Endothelial cell of umbilical vein (primary cell): Measurements from ENCODE around the gene ELF3. TPM values are rescaled to one million over a fixed set of nuclear protein-coding genes. Genes with fewer than 3 reads are reported as not detected.

Experiments used
- BruUV-seq: library from RNA; stranded (reverse); fragments of 400-500 nt; replicated peaks from 2 replicates; lab custom pipeline; 2021; lab: Mats Ljungman, UMichigan
- CTCF ChIA-PET: fragments of 300-600, 350-600 bp; sonication (Branson Sonifier 250); formaldehyde crosslinking; loops from one replicate; lab custom pipeline; 2021; ENCODE audit warnings: antibody characterized with exemption, inconsistent platforms; lab: Charles Lee
- POLR2A ChIA-PET: fragments of 300-600, 350-600 bp; sonication (Branson Sonifier 250); formaldehyde crosslinking; loops from one replicate; lab custom pipeline; 2021; ENCODE audit warnings: antibody characterized with exemption, inconsistent platforms; lab: Charles Lee
- DNase-seq: peaks from one replicate; pipeline ENCODE4 v3.0.0-alpha.2; 2011; ENCODE audit warnings: low read depth, low spot score
- FAIRE-seq: peaks from 2 replicates; lab custom pipeline; 2011; peaks lifted over from hg19 to GRCh38; lab: Jason Lieb, UNC
- H2AFZ ChIP-seq: 2 replicates; pipeline ENCODE4 v1.6.0; 2012; ENCODE audit warnings: low read depth, low read length, control low read depth, inconsistent platforms
- H3K27ac ChIP-seq: 2 replicates; pipeline ENCODE4 v1.5.1; 2011; ENCODE audit warnings: low read depth, mild to moderate bottlenecking, control low read depth, low read length, moderate library complexity; ENCODE audit not compliant: insufficient read depth
- H3K27me3 ChIP-seq, 2 experiments: 2 replicates each; pipeline versions ENCODE4 v1.6.0 to v1.6.1; 2011; ENCODE audit warnings: low read length in 2 of 2, mixed read lengths in 1 of 2; ENCODE audit not compliant: control insufficient read depth in 2 of 2, insufficient read depth in 2 of 2
- H3K36me3 ChIP-seq, 2 experiments: 2 replicates in 1 of 2; 3 replicates in 1 of 2; pipeline ENCODE4 v1.5.1; 2011; ENCODE audit warnings: low read length in 2 of 2, mild to moderate bottlenecking in 1 of 2, moderate library complexity in 1 of 2; ENCODE audit not compliant: control insufficient read depth in 2 of 2, insufficient read depth in 2 of 2; ENCODE audit errors: extremely low read depth in 1 of 2
- H3K4me1 ChIP-seq: 3 replicates; pipeline ENCODE4 v1.5.1; 2011; ENCODE audit warnings: mild to moderate bottlenecking, low read length; ENCODE audit not compliant: control insufficient read depth, insufficient read depth; ENCODE audit errors: extremely low read depth
- H3K4me2 ChIP-seq: 2 replicates; pipeline ENCODE4 v1.6.1; 2011; ENCODE audit warnings: low read length, control low read depth, mixed read lengths; ENCODE audit not compliant: insufficient read depth
- H3K4me3 ChIP-seq, 3 experiments: fragments of 200-600 bp in 1 of 3; sonication (generic), shearing (Covaris generic) in 1 of 3; replicated peaks in 1 of 3; 2 replicates each; pipeline ENCODE4 v1.5.1; 2011 to 2016; ENCODE audit warnings: control low read depth in 3 of 3, low read length in 3 of 3, mild to moderate bottlenecking in 2 of 3, inconsistent platforms in 1 of 3, low read depth in 1 of 3, moderate library complexity in 1 of 3; ENCODE audit not compliant: insufficient read depth in 1 of 3
- H3K79me2 ChIP-seq: 2 replicates; pipeline ENCODE4 v1.6.0; 2012; ENCODE audit warnings: low read length, inconsistent platforms; ENCODE audit not compliant: control insufficient read depth, insufficient read depth
- H3K9ac ChIP-seq: replicated peaks from 2 replicates; pipeline ENCODE3; 2011; ENCODE audit warnings: low read length, control low read depth; ENCODE audit not compliant: insufficient read depth; ENCODE audit errors: extremely low read depth
- H3K9me1 ChIP-seq: replicated peaks from 3 replicates; pipeline ENCODE4 v1.6.0; 2011; ENCODE audit warnings: mild to moderate bottlenecking, low read length; ENCODE audit not compliant: control insufficient read depth, insufficient read depth; ENCODE audit errors: extremely low read depth
- H3K9me3 ChIP-seq: replicated peaks from 2 replicates; pipeline ENCODE4 v1.5.1; 2012; ENCODE audit warnings: low read length, inconsistent platforms; ENCODE audit not compliant: control insufficient read depth, insufficient read depth
- H4K20me1 ChIP-seq: replicated peaks from 2 replicates; pipeline ENCODE3; 2011; ENCODE audit warnings: mild to moderate bottlenecking, low read length; ENCODE audit not compliant: control insufficient read depth, insufficient read depth; ENCODE audit errors: extremely low read depth
- CTCF ChIP-seq, 2 donors: IDR thresholded peaks; 1 replicate in 1 of 2; 2 replicates in 1 of 2; pipeline ENCODE4 v1.5.1; 2011; ENCODE audit warnings: low read length in 2 of 2, mild to moderate bottlenecking in 2 of 2, moderate library complexity in 2 of 2, control low read depth in 1 of 2, inconsistent platforms in 1 of 2, low read depth in 1 of 2; ENCODE audit not compliant: insufficient read depth in 1 of 2; ENCODE audit errors: extremely low read depth in 1 of 2
- FOS ChIP-seq: IDR thresholded peaks from 2 replicates; pipeline ENCODE4 v1.6.1; 2011; ENCODE audit warnings: mild to moderate bottlenecking, low read length, moderate library complexity, borderline replicate concordance; ENCODE audit not compliant: insufficient read depth
- POLR2A ChIP-seq: IDR thresholded peaks from 2 replicates; pipeline ENCODE4 v1.6.1; 2012; ENCODE audit warnings: low read depth, mild to moderate bottlenecking, control low read depth, low read length
- dilution Hi-C: fragments of 300-500 bp; cut with MboI; formaldehyde crosslinking; loops from one replicate; pipeline ENCODE4 v1.15.0; 2019; ENCODE audit warnings: low sequenced_read_pairs; ENCODE audit not compliant: extremely low pct_ligation_motif_present
- intact Hi-C: fragments of 100-400 bp; cut with micrococcal nuclease; formaldehyde crosslinking; loops from one replicate; pipeline ENCODE4 v1.10.0; 2022
- polyA plus RNA-seq, 4 experiments: library from polyadenylated mRNA; depleted of rRNA in 3 of 4; stranded (reverse) in 3 of 4; unstranded in 1 of 4; fragments of >200 nt; gene quantifications; 2 replicates each; pipeline versions ENCODE4 v1.2.1 to v1.2.3, GENCODE V29; 2011 to 2012; ENCODE audit warnings: missing spikeins in 1 of 4
- total RNA-seq: library from RNA; stranded (reverse); gene quantifications from 2 replicates; pipeline ENCODE4 v1.2.3, GENCODE V29; 2021

ELF3 gene
- total and polyA plus RNA-seq, 2 donors (not counting 3 experiments of a cell fraction or from before 2014, with no cell fraction given) = 0.07 to 0.29 TPM

GRCh38 chr1:202009326-202010179, 834 bp upstream of the ELF3 start:
- H3K9me1 ChIP-seq = no peaks in the 10 kb centered on the region
- POLR2A ChIA-PET = no interaction called here

More at GRCh38 chr1:202009326-202010179, 834 bp upstream of the ELF3 start:
- Histone ChIP-seq H3K27ac (no peak overlapping the region), H3K27me3 (no peaks in the 10 kb centered on the region), H3K9me3 (no peaks in the 10 kb centered on the region), H3K4me1 (peaks cover 3% of the 10 kb centered on the region), H3K4me2 (no peak overlapping the region), H3K9ac (no peak overlapping the region), H3K79me2 (no peaks in the 10 kb centered on the region), H2AFZ (no peak overlapping the region), H4K20me1 (no peaks in the 10 kb centered on the region), H3K36me3 (peaks cover 0 to 2% of the 10 kb centered on the region in 2 experiments), H3K4me3 (no peak overlapping the region)
- BruUV-seq = no TSS peak
- dilution Hi-C loops = no loop called here
- FAIRE-seq (peak; percentile 93), DNase-seq (peak; percentile 60)
- peak; percentile 83 to 87 for TF ChIP-seq CTCF (IDR thresholded peaks at IDR 0.05; ENCODE audit: extremely low read depth in 1 of 2, insufficient read depth in 1 of 2, low read depth in 1 of 2, low read length in 2 of 2)
- no peak for TF ChIP-seq FOS
- TF ChIP-seq POLR2A = no peak
- CTCF ChIA-PET = interaction anchor here (0.6 to 5.6 kb wide), 5 partner anchors 97 to 113 kb away, joined by 3 to 61 read pairs (median 6); partner anchors contain the start of gene GPR37L1
- intact Hi-C loops = loop anchor here (1.0 kb wide), 2 partner anchors 110 to 126 kb away; no protein-coding TSS in a partner anchor
